Transverse colon (tissue), 4 donors: ENCODE data around the gene PANK4. TPM values are rescaled to one million over a fixed set of nuclear protein-coding genes. Genes with fewer than 3 reads are reported as not detected.

Source experiments
- DNase-seq: peaks from one replicate; pipeline ENCODE4 v3.0.0-alpha.2; 2019
- H3K27ac ChIP-seq, 4 donors: fragments of 200-600 bp; sonication (generic); 2 replicates each; pipeline ENCODE4 v1.5.1; 2016 to 2018; ENCODE audit warnings: inconsistent platforms in 4 of 4
- H3K27me3 ChIP-seq: fragments of 200-600 bp; sonication (generic); 2 replicates; pipeline ENCODE4 v1.5.1; 2017; ENCODE audit warnings: inconsistent platforms
- H3K36me3 ChIP-seq, 4 donors: fragments of 200-600 bp; sonication (generic); 2 replicates each; pipeline ENCODE4 v1.5.1; 2017 to 2019; ENCODE audit warnings: inconsistent platforms in 4 of 4
- H3K4me1 ChIP-seq, 4 donors: fragments of 200-600 bp; sonication (generic); 2 replicates each; pipeline ENCODE4 v1.5.1; 2017 to 2020; ENCODE audit warnings: inconsistent platforms in 4 of 4
- H3K4me3 ChIP-seq, 4 donors: fragments of 200-600 bp; sonication (generic); 1 replicate in 1 of 4; 2 replicates in 3 of 4; pipeline versions ENCODE4 v1.5.1 to v1.6.1; 2017 to 2019; ENCODE audit warnings: inconsistent platforms in 4 of 4
- H3K9me3 ChIP-seq, 2 donors: fragments of 200-600 bp; sonication (generic); 2 replicates each; pipeline ENCODE4 v1.5.1; 2017 to 2019; ENCODE audit warnings: inconsistent platforms in 2 of 2
- CTCF ChIP-seq, 5 experiments: fragments of 200-600 bp in 3 of 5; fragments of 450-650 bp in 2 of 5; sonication (generic) in 3 of 5; IDR thresholded peaks; 1 replicate in 2 of 5; 2 replicates in 3 of 5; pipeline ENCODE4 v1.5.1; 2016 to 2017; ENCODE audit warnings: antibody characterized with exemption in 5 of 5, inconsistent platforms in 3 of 5, mild to moderate bottlenecking in 2 of 5, moderate library complexity in 1 of 5
- EP300 ChIP-seq: sonication (generic); formaldehyde crosslinking; IDR thresholded peaks from one replicate; pipeline ENCODE4 v1.6.1; 2017; ENCODE audit warnings: antibody characterized with exemption, low read depth
- POLR2A ChIP-seq: fragments of 450-650 bp; IDR thresholded peaks from one replicate; pipeline ENCODE4 v1.6.1; 2016; ENCODE audit warnings: antibody characterized with exemption, mild to moderate bottlenecking, moderate library complexity
- POLR2AphosphoS5 ChIP-seq, 3 donors: sonication (generic); formaldehyde crosslinking; IDR thresholded peaks; one replicate each; pipeline ENCODE4 v1.6.1; 2016; ENCODE audit warnings: antibody characterized with exemption in 3 of 3
- WGBS, 2 donors: methylation state at CpG; one replicate each; pipeline ENCODE4 v1.1.5; 2018; ENCODE audit warnings: low coverage in 1 of 2; 5-methylcytosine and 5-hydroxymethylcytosine counted together
- in situ Hi-C, 4 donors: fragments of 200-750 bp; cut with MboI; loops; one replicate each; pipeline versions ENCODE4 v1.15.0 to v1.15.1; 2017; ENCODE audit warnings: low sequenced_read_pairs in 3 of 4, low pct_ligation_motif_present in 1 of 4, low pct_unique_long_range_greater_than_20kb in 1 of 4
- intact Hi-C: fragments of 100-400 bp; cut with DNase I; formaldehyde crosslinking; loops from one replicate; pipeline ENCODE4 v1.15.1; 2023; ENCODE audit warnings: low total_unique reads
- total RNA-seq, 4 donors: library from RNA; depleted of rRNA; stranded (reverse); fragments of >200 nt; gene quantifications; one replicate each; pipeline ENCODE4 v1.1.0, GENCODE V29; 2016

The PANK4 gene
- total RNA-seq, 4 donors from 2014 or later, result 41.1 to 58.3 (median 47.3) TPM

DNA sequence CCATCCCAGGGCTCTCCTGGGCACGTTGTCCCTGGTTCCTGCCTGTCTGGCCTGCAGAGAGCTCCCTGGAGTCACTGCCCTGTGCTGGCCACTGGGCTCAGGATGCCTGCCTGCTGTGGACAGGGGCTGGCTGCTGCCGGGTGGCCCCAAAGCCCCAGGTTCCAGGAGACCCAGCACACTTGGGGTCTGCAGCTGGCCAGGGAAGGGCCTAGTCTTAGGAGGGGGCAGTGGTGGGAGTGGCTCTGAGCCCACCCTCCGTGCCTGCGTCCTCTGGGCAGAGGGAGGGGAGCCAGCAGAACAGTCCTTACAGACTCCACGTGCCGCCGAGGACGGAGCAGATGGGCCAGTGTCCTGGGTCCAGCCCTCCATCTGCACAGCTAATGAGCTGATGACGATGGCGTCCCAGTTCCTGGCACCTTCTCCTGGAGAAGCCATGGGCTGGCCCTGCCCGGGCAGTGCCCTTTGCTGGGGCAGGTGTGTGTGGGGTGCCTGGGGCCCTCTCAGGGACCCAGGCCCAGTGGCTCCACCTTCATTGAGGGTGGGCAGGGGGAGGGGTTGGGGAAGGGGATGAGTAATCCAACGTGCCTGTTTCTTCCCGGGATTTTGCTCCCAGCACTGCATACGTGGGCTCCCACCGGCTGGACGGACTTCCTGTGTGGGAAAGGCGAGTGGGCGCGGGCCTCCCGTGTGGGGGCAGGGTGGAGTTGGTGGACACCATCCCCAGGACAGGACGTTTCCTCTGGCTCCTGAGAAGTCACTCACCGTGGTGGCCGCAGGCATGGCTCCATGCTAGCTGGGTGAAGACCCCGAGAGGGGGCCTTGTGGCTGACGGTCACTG, 57.1 kb downstream of the PANK4 start:
- Histone ChIP-seq H3K4me1 (peaks cover 0 to 6% (median 2%) of the 10 kb centered on the region in 4 donors), H3K9me3 (no peaks in the 10 kb centered on the region), H3K36me3 (no peaks in the 10 kb centered on the region), H3K4me3 (no peak overlapping the region), H3K27me3 (peaks cover 57% of the 10 kb centered on the region), H3K27ac (no peak overlapping the region)
- intact Hi-C loops, result no loop called here
- in situ Hi-C loops, result no loop called here
- 58% methylated on average over 24 of the region's 25 CpGs; no CpG with 5 or more reads in 1 of the 2 donors for WGBS, 2 donors
- TF ChIP-seq POLR2AphosphoS5 (IDR thresholded peaks at IDR 0.05) (no peak), EP300 (no peak), POLR2A (no peak), CTCF (IDR thresholded peaks at IDR 0.05) (no peak)
- no peak for DNase-seq

- Histone ChIP-seq H3K4me1 (peaks cover 0 to 6% (median 2%) of the 10 kb centered on the region in 4 donors), H3K9me3 (no peaks in the 10 kb centered on the region), H3K36me3 (no peaks in the 10 kb centered on the region), H3K4me3 (no peak overlapping the region), H3K27ac (no peak overlapping the region), H3K27me3 (peaks cover 65% of the 10 kb centered on the region)
- in situ Hi-C loops (no loop called here), intact Hi-C loops (no loop called here)
- TF ChIP-seq POLR2AphosphoS5 (IDR thresholded peaks at IDR 0.05) (no peak), POLR2A (no peak), CTCF (IDR thresholded peaks at IDR 0.05) (no peak), EP300 (no peak)
- 48% methylated on average over 10 of the region's 10 CpGs; no CpG with 5 or more reads in 1 of the 2 donors for WGBS, 2 donors
- DNase-seq, result no peak
Observed at GRCh38 chr1:2468540-2468939, 57.9 kb downstream of the PANK4 start.

- H3K9me3 ChIP-seq, result no peaks in the 10 kb centered on the region
- H3K27me3 ChIP-seq, result peaks cover 70% of the 10 kb centered on the region
- H3K4me3 ChIP-seq, result no peak overlapping the region
- H3K27ac ChIP-seq, result no peak overlapping the region
- no peak for DNase-seq
- intact Hi-C loops, result no loop called here
- peaks cover 0 to 6% (median 2%) of the 10 kb centered on the region in 4 donors for H3K4me1 ChIP-seq
- H3K36me3 ChIP-seq, result no peaks in the 10 kb centered on the region
- no peak for TF ChIP-seq POLR2AphosphoS5 (IDR thresholded peaks at IDR 0.05)
- TF ChIP-seq POLR2A, result no peak
- no peak for TF ChIP-seq EP300
- TF ChIP-seq CTCF (IDR thresholded peaks at IDR 0.05), result no peak
- in situ Hi-C loops, result no loop called here
- 36 to 64% methylated on average over 5 to 6 of the region's 14 CpGs for WGBS, 2 donors
Observed at GRCh38 chr1:2468041-2468472, 58.3 kb downstream of the PANK4 start.

- intact Hi-C loops, result no loop called here
- TF ChIP-seq POLR2AphosphoS5 (IDR thresholded peaks at IDR 0.05), result no peak
- TF ChIP-seq POLR2A, result no peak
- TF ChIP-seq CTCF (IDR thresholded peaks at IDR 0.05), result no peak
- TF ChIP-seq EP300, result no peak
- H3K27ac ChIP-seq, result no peak overlapping the region
- peaks cover 78% of the 10 kb centered on the region for H3K27me3 ChIP-seq
- in situ Hi-C loops, result no loop called here
- peaks cover 0 to 6% (median 2%) of the 10 kb centered on the region in 4 donors for H3K4me1 ChIP-seq
- no peak for DNase-seq
- no peaks in the 10 kb centered on the region for H3K9me3 ChIP-seq
- H3K4me3 ChIP-seq, result no peak overlapping the region
- 20% methylated on average over 12 of the region's 30 CpGs; no CpG with 5 or more reads in 1 of the 2 donors for WGBS, 2 donors
- no peaks in the 10 kb centered on the region for H3K36me3 ChIP-seq
Observed at GRCh38 chr1:2466958-2467554, 59.3 kb downstream of the PANK4 start.
